ENCODE results near the gene ULBP3. TPM values are rescaled to one million over a fixed set of nuclear protein-coding genes. Genes with fewer than 3 reads are reported as not detected.

ULBP3 gene
- total and polyA plus RNA-seq, 2 of the 4 experiments (the other 2 are of a cell fraction): 11.1 to 35.1 TPM

- H3K9me1 ChIP-seq (ENCODE audit: insufficient read depth, low read length): no peaks in the 10 kb centered on the region
- no peak overlapping the region for H2BK20ac ChIP-seq (ENCODE audit: low read depth, low read length)
- no peak overlapping the region for H4K91ac ChIP-seq (ENCODE audit: insufficient read depth, low read depth, low read length)
- no peak overlapping the region for H3K4me3 ChIP-seq (ENCODE audit: insufficient read depth, low read depth, low read length)
- H2BK120ac ChIP-seq (ENCODE audit: low read depth, low read length): no peak overlapping the region
- no peak for ATAC-seq (ENCODE audit: low read depth)
- H3K18ac ChIP-seq (ENCODE audit: low read depth, low read length): no peak overlapping the region
- BruUV-seq (replicated peaks): no TSS peak
- no peak overlapping the region for H4K8ac ChIP-seq (ENCODE audit: low read depth in 2 of 2, low read length in 2 of 2)
- no peaks in the 10 kb centered on the region for H4K20me1 ChIP-seq (ENCODE audit: insufficient read depth, low read length)
- CTCF ChIA-PET: no interaction called here
- no peaks in the 10 kb centered on the region for H3K4me1 ChIP-seq (ENCODE audit: control insufficient read depth, insufficient read depth, low read length)
- no peak overlapping the region for H3K4ac ChIP-seq (ENCODE audit: low read depth, low read length)
- H3K14ac ChIP-seq (replicated peaks; ENCODE audit: low read depth, low read length): no peak overlapping the region
- H3K23ac ChIP-seq (ENCODE audit: low read depth, low read length): no peak overlapping the region
- H3K27me3 ChIP-seq (ENCODE audit: control insufficient read depth, insufficient read depth, low read length): peaks cover 19% of the 10 kb centered on the region
- no peaks in the 10 kb centered on the region for H3K79me1 ChIP-seq (ENCODE audit: low read depth in 1 of 2, low read length in 2 of 2)
- H2BK15ac ChIP-seq (ENCODE audit: low read depth, low read length): no peak overlapping the region
- in situ Hi-C loops (cut with MboI; ENCODE audit: low sequenced_read_pairs): loop anchor here (5.0 kb wide), 1 partner anchor 253 kb away; no protein-coding TSS in a partner anchor
- H2AFZ ChIP-seq (replicated peaks; ENCODE audit: low read length, poor library complexity): no peak overlapping the region
- H2AK9ac ChIP-seq (replicated peaks; ENCODE audit: low read depth, low read length, poor library complexity): no peak overlapping the region
- 83% methylated on average over 1 of the region's 3 CpGs; no CpG with 5 or more reads in 1 of the 2 experiments for WGBS, 2 experiments (ENCODE audit: extremely low coverage in 2 of 2, insufficient read length in 1 of 2)
- H2BK5ac ChIP-seq (ENCODE audit: low read depth, low read length, poor library complexity, severe bottlenecking): no peak overlapping the region
- H3K4me2 ChIP-seq (ENCODE audit: low read depth, low read length): no peak overlapping the region
- TF ChIP-seq RFX5 (IDR thresholded peaks at IDR 0.05; ENCODE audit: low read depth, low read length): no peak
- TF ChIP-seq ELK1 (IDR thresholded peaks at IDR 0.05; ENCODE audit: borderline replicate concordance, low read depth, low read length): no peak
- no peak for TF ChIP-seq POLR2A (IDR thresholded peaks at IDR 0.05; ENCODE audit: low read depth, low read length)
- TF ChIP-seq RAD21 (IDR thresholded peaks at IDR 0.05; ENCODE audit: low read length): no peak
- TF ChIP-seq CHD1 (IDR thresholded peaks at IDR 0.05; ENCODE audit: low read depth, low read length): no peak
- TF ChIP-seq NFE2L2 (IDR thresholded peaks at IDR 0.05; ENCODE audit: low read depth, low read length): no peak
- no peak for TF ChIP-seq CTCF (conservative IDR thresholded peaks at IDR 0.05; ENCODE audit: low read depth, low read length)
- no peak for TF ChIP-seq MAFK (IDR thresholded peaks at IDR 0.05; ENCODE audit: low read depth, low read length)
- TF ChIP-seq FOS (IDR thresholded peaks at IDR 0.05; ENCODE audit: low read depth, low read length): no peak
- no peak for TF ChIP-seq BHLHE40 (IDR thresholded peaks at IDR 0.05; ENCODE audit: low read depth, low read length)
- POLR2A ChIA-PET (ENCODE audit: unreplicated experiment): no interaction called here
- H3K9me3 ChIP-seq (ENCODE audit: control insufficient read depth, insufficient read depth, low read length): no peaks in the 10 kb centered on the region
- H3K56ac ChIP-seq (ENCODE audit: extremely low read depth, insufficient read depth, low read length): no peak overlapping the region
- H3K36me3 ChIP-seq (ENCODE audit: control insufficient read depth, insufficient read depth, low read length): no peaks in the 10 kb centered on the region
- no peak for DNase-seq
- intact Hi-C loops (cut with micrococcal nuclease): no loop called here
- dilution Hi-C loops (cut with HindIII; ENCODE audit: low sequenced_read_pairs, unreplicated experiment): no loop called here
- no peak overlapping the region for H3K27ac ChIP-seq (ENCODE audit: insufficient read depth, low read length)
- no peak overlapping the region for H4K5ac ChIP-seq (ENCODE audit: low read depth, low read length)
- no peak overlapping the region for H3K9ac ChIP-seq (ENCODE audit: low read depth, low read length)
- no peak overlapping the region for H2AK5ac ChIP-seq (ENCODE audit: low read depth, low read length)
These were observed 14.9 kb upstream of the ULBP3 start for GRCh38 chr6:150083839-150084238.
